ENCODE measurements around the gene FBXO8. TPM values are rescaled to one million over a fixed set of nuclear protein-coding genes. Genes with fewer than 3 reads are reported as not detected.

FBXO8 gene
- total RNA-seq, 1 donor from 2014 or later = 13.5 TPM

- no peak for TF ChIP-seq CTCF (IDR thresholded peaks at IDR 0.05; ENCODE audit: unreplicated experiment)
- Mint-ChIP-seq H3K4me3 (no peak overlapping the region), H3K36me3 (peaks cover 2% of the 10 kb centered on the region), H3K27me3 (ENCODE audit: low read depth) (no peaks in the 10 kb centered on the region), H3K9me3 (no peaks in the 10 kb centered on the region), H3K4me1 (no peaks in the 10 kb centered on the region), H3K27ac (no peak overlapping the region)
- DNase-seq (ENCODE audit: low spot score in 2 of 2, unreplicated experiment in 2 of 2) = no peak
These were observed 42.3 kb downstream of the FBXO8 start for GRCh38 chr4:174241162-174241561.

- Mint-ChIP-seq H3K27ac (no peak overlapping the region), H3K27me3 (ENCODE audit: low read depth) (no peaks in the 10 kb centered on the region), H3K4me1 (no peaks in the 10 kb centered on the region)
These were observed 47.1 kb downstream of the FBXO8 start for GRCh38 chr4:174236359-174236758.

GRCh38 chr4:174230680-174231079 is 52.8 kb downstream of the FBXO8 start:
- no peak overlapping the region for H3K27ac Mint-ChIP-seq
- no peak for TF ChIP-seq CTCF (IDR thresholded peaks at IDR 0.05; ENCODE audit: unreplicated experiment)
- H3K36me3 Mint-ChIP-seq = no peaks in the 10 kb centered on the region
- peaks cover 4% of the 10 kb centered on the region for H3K4me1 Mint-ChIP-seq
- H3K9me3 Mint-ChIP-seq = no peaks in the 10 kb centered on the region
- no peak overlapping the region for H3K4me3 Mint-ChIP-seq
- DNase-seq (ENCODE audit: low spot score in 2 of 2, unreplicated experiment in 2 of 2) = no peak
- H3K27me3 Mint-ChIP-seq (ENCODE audit: low read depth) = peaks cover 15% of the 10 kb centered on the region

More at GRCh38 chr4:174236359-174236758, 47.1 kb downstream of the FBXO8 start:
- DNase-seq (ENCODE audit: low spot score in 2 of 2, unreplicated experiment in 2 of 2) = no peak
- Mint-ChIP-seq H3K4me3 (no peak overlapping the region), H3K36me3 (peaks cover 2% of the 10 kb centered on the region), H3K9me3 (no peaks in the 10 kb centered on the region)
- TF ChIP-seq CTCF (IDR thresholded peaks at IDR 0.05; ENCODE audit: unreplicated experiment) = no peak

GRCh38 chr4:174230148-174230547 is 53.3 kb downstream of the FBXO8 start:
- no peaks in the 10 kb centered on the region for H3K36me3 Mint-ChIP-seq
- peaks cover 9% of the 10 kb centered on the region for H3K4me1 Mint-ChIP-seq
- H3K27ac Mint-ChIP-seq = no peak overlapping the region
- no peak for TF ChIP-seq CTCF (IDR thresholded peaks at IDR 0.05; ENCODE audit: unreplicated experiment)
- H3K4me3 Mint-ChIP-seq = no peak overlapping the region
- DNase-seq (ENCODE audit: low spot score in 2 of 2, unreplicated experiment in 2 of 2) = no peak
- H3K27me3 Mint-ChIP-seq (ENCODE audit: low read depth) = peaks cover 15% of the 10 kb centered on the region
- no peaks in the 10 kb centered on the region for H3K9me3 Mint-ChIP-seq

GRCh38 chr4:174228988-174229387 is 54.5 kb downstream of the FBXO8 start:
- Mint-ChIP-seq H3K27me3 (ENCODE audit: low read depth) (peaks cover 15% of the 10 kb centered on the region), H3K4me3 (no peak overlapping the region), H3K27ac (no peak overlapping the region), H3K36me3 (no peaks in the 10 kb centered on the region), H3K4me1 (peaks cover 9% of the 10 kb centered on the region), H3K9me3 (no peaks in the 10 kb centered on the region)
- no peak for DNase-seq (ENCODE audit: low spot score in 2 of 2, unreplicated experiment in 2 of 2)
- TF ChIP-seq CTCF (IDR thresholded peaks at IDR 0.05; ENCODE audit: unreplicated experiment) = no peak

Data from mesothelial cell of epicardium (in vitro differentiated cells).